Fibroblast of skin of right quadriceps (primary cell): Measurements from ENCODE around the gene RALGPS2.
A peak's percentile ranks its signal among the peaks of the same experiment; 100 is the strongest.
"Not testable (repeated sequence)": the region's sequence is repeated elsewhere in the genome, so short reads cannot be mapped to it uniquely, and the experiment has no call there.

Experiments used
- DNase-seq: peaks from one replicate; pipeline ENCODE4 v3.0.0-alpha.2; 2013

RALGPS2 gene

GRCh38 chr1:178784131-178784536 is 59.1 kb downstream of the RALGPS2 start:
- DNase-seq, result no peak

DNA sequence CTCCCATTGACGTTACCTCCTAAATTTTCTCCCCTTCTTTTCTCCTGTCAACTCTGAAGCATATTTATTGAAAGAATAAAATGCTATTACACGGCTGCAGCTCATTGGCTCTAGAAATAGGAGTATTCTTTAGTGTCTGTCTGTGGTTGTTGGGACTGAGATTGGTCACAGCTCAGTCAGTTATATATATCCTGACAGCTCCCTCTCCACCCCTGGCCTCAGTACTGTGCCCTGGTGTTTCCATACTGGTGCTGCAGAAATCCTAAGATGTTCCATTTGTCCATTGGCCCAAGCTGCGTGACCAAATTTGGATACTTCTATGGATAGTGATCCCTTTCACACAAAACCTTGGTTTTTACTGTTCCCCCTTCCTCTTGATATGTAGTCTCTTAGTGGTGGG is 67.3 kb downstream of the RALGPS2 start:
- DNase-seq, result no peak

GRCh38 chr1:178796013-178796412 is 71.0 kb downstream of the RALGPS2 start:
- no peak for DNase-seq

DNA sequence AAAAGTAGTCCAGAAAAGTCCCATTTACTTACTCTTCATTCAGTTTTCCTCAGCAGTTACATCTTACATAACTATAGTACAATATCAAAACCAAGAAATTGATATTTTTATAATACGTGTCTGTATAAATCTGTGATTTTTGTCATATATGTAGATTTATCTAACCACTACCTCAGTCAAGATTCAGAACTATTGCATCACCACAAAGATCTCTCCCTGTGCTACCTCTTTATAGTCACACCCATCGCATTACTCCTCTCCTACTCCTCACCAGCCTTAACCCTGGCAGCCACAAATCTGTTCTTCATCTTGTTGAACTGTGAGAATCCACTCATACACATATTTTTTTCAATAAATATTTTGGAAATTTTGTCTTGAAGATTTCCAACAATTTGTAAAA is 72.5 kb downstream of the RALGPS2 start:
- no peak for DNase-seq

DNA sequence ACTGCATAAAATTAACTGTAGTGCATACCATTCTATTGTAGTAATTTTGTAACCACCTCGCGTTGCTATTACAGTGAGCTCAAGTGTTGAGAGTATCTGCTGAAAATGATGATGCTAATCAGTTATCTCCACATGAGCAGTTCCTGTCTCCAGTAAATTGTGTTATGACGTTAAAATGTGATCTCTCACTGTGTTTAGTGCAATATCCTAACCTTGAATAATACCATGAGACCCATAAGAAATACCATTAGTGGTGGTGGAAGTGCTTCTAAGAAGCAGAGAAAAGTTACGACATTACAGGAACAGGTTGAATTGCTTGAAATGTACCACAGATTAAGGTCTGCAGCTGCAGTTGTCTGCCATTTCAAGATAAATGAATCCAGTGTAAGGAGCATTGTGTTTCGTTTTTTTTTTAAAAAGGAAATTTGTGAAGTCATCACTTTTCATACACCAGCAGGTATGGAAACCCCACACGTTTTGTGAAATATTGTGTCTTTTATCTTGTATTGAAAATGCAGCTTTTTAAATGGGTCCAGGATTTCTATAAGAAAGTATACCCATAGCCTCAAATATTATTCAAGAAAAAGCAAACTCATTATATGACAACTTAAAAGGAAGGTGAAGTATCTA is 73.3 kb downstream of the RALGPS2 start:
- no peak for DNase-seq

- DNase-seq, result no peak
These were observed 77.8 kb downstream of the RALGPS2 start for GRCh38 chr1:178802873-178803272.

- DNase-seq, result no peak
These were observed 81.7 kb downstream of the RALGPS2 start for GRCh38 chr1:178806665-178807300.

- DNase-seq, result no peak
These were observed 83.5 kb downstream of the RALGPS2 start for GRCh38 chr1:178808529-178808928.

DNA sequence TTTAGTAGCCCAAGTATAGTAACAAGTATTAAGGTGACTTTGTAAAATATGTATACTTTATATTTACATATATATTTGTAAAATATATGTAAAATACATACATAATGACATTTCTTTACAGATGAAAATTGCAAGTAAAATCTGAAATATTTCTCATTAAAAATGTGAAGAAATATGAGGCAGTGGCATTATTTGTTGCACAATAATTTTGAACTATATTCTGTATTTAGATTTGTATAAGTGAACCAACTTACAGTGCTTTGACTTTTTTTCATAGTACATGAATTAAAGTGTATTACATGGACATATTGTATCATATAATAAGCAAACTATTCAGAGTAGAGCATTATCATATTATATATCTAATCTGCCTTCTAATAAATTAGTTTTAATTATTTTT is 85.5 kb downstream of the RALGPS2 start:
- no peak for DNase-seq

DNA sequence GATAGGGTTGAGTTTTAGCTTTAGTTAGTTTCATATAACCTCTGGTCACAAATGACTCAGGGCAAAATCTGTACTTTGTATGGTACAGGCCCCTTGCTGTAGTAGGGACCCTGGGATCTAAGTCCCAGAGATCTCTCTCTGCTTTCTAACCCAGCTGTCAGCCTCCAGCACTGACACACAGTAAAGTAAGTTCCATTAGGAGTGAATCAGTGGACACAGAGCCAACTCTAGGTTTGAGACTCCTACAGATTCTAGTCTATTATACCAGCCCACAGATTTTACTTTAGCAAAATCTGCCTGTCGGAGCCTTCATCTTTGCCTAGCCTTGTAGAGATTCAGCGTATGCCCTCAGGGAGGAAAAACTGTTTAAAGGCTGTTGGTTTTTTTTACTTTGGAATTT is 93.4 kb downstream of the RALGPS2 start:
- peak; percentile 34 for DNase-seq

- DNase-seq, result no peak
These were observed 94.1 kb downstream of the RALGPS2 start for GRCh38 chr1:178819123-178819522.

DNA sequence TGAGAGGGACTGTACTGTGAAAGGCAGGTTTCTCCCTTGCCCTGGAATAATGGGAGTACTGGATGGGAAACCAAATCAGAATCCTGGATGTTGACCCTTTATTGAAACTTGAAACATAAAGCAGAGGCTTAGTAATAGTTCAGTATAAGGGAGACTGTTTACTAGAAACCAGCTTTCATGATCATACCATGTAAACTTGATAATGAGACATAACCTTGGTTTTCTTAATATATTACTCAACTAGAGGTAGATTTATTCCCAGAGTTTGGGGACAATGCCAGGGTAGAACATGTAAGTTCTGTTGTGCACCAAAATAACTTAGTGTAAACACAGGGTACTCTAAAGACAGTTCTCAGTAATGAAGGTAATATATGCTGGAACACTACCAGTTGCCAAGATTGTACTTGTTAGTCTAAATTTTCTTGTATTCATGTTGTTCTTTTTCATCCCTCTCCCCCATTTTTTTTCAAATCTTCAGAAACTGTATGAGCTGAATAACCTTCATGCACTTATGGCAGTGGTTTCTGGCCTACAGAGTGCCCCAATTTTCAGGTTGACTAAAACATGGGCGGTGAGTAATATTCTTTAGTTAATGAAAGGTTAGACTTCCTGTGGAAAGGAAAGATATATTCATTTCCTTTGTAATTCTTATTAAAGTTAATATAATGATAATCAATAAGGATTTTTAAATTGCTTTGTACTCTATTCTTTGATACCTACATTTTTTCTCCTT is 96.3 kb downstream of the RALGPS2 start:
- DNase-seq, result no peak

DNA sequence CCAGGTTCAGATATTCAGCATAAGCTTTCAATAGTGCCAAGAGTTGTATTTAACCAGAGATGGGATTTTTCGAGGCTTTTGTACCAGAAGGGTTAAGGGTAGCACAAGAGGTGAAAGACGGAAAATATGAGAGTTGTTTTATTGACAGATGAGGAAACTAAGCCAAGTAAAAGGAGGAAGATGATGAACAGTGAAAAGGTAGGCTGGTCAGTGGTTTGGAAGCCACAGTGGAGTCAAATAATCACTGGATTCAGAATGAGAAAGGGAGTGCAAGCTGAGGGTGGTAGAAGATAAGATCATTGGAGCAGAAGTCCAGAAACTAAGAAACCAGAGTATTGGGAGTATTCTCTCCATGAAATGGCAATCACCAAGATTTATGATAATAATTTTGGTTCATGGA is 100.1 kb downstream of the RALGPS2 start:
- no peak for DNase-seq

- no peak for DNase-seq
These were observed 119.4 kb downstream of the RALGPS2 start for GRCh38 chr1:178844436-178844835.

DNA sequence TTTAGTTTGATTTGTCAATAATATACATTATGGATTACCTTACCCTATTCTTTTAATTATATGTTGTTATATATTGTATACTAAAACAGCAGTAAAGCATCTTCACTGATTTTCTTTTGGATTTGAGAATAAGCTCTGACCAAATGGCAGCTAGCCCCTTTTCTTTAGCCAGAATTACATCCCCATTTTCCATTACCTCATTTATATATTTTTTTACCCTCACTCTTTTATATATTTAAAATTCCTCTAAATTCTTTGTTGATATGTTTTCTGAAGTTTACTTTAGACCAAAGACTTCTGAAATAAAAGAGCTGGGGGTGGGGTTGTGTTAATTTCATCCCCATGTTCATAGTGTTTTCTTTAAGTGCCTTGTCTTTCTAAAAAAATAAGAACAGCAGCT is 121.3 kb downstream of the RALGPS2 start:
- DNase-seq, result no peak

GRCh38 chr1:178847396-178847849 is 122.4 kb downstream of the RALGPS2 start:
- DNase-seq, result peak; percentile 50

- DNase-seq, result not testable (repeated sequence)
These were observed 122.9 kb downstream of the RALGPS2 start for GRCh38 chr1:178847919-178848318.

GRCh38 chr1:178849918-178850317 is 124.9 kb downstream of the RALGPS2 start:
- DNase-seq, result no peak

DNA sequence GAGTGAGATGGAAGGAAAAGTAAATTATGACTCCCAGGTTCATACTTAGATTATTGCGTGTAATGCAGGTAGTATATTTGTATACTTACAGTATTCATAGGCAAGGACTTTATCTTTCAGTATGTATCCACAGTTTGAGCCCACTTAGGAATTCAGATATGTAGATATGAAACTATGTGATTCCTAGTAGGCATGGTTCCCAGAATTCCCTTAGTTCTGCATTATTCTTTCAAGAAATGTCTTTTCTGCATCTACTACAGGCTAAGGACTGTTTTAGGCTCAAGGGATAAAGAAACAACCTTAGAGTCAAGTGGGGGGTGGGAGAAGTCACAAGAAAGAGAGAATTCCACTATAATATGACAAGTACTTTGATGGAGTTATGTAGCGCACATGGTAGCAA is 132.1 kb downstream of the RALGPS2 start:
- DNase-seq, result no peak

DNA sequence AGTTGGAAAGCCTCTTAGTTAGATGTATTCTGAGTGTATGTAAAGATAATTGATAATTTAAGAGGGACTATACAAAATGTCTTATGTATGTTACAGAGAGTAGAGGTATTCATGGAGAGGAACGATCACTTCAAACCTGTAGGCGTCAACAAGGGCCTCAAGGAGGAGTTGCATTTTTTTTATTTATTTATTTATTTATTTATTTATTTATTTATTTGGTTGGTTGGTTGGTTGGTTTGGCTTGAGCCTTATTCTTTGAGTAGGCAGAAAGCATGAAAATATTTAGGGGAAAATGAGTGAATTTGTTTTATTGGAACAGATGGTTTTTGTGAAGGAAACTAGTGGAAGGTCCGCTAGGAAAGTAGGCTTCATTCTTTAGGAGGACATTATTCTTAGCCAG is 137.4 kb downstream of the RALGPS2 start:
- DNase-seq, result no peak

- no peak for DNase-seq
These were observed 137.8 kb downstream of the RALGPS2 start for GRCh38 chr1:178862864-178863263.

- DNase-seq, result no peak
These were observed 139.3 kb downstream of the RALGPS2 start for GRCh38 chr1:178864326-178864725.

DNA sequence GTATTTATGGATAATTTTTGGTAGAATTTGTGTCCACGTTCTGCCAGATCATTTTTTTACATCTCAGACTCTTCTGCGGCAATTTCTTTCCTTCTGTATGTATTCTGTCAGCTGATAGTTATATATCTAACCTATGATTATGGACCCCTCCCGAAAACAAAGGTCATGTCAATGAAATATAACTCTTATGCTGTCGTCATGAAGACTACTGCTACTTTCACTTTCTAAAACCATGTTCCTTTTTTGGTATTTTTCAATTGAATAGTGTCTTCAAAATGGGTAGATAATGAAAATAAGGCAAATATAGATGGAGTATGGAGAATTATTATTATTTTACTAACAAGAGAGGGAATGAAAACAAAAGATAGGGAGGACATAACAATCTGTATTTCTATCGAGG is 142.6 kb downstream of the RALGPS2 start:
- DNase-seq, result no peak

GRCh38 chr1:178868706-178869105 is 143.7 kb downstream of the RALGPS2 start:
- no peak for DNase-seq
